Activated CD4-positive, alpha-beta T cell treated with anti-CD3 and anti-CD28 coated beads for 24 hours (primary cell): ENCODE measurements around the gene SEMA3E.
"Not testable (repeated sequence)": the region's sequence is repeated elsewhere in the genome, so short reads cannot be mapped to it uniquely, and the experiment has no call there.

Experiments used
- DNase-seq, 2 donors: peaks; one replicate each; pipeline ENCODE4 v3.0.0-alpha.2; 2020; ENCODE audit warnings: low read depth in 2 of 2

Gene SEMA3E

DNA sequence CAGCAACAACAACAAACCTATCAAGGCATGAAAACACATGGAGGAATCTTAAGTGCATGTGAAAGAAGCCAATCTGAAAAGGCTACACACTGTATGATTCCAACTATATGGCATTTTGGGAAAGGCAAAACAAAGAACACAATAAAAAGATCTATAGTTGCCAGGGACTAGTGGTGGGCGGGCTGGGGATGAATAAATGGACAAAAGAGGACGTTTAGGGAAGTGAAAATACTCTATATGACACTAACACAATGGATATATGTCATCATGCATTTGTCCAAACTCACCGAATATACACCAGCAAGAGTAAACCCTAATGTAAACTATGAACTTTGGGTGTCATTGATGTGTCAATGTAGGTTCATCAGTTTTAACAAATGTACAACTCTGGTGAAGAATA, 89.1 kb downstream of the SEMA3E start:
- DNase-seq = no peak

DNA sequence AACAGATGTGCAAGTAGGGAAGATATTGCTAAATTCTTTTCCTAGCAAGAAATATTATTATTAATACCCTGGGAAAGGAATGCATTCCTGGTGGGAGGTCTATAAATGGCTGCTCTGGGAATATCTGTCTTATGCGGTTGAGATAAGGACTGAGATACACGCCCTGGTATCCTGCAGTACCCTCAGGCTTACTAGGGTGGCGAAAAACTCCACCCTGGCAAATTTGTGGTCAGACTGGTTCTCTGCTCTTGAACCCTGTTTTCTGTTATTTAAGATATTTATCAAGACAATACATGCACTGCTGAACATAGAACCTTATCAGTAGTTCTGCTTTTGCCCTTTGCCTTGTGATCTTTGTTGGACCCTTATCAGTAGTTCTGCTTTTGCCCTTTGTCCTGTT, 96.4 kb downstream of the SEMA3E start:
- DNase-seq = not testable (repeated sequence)

DNA sequence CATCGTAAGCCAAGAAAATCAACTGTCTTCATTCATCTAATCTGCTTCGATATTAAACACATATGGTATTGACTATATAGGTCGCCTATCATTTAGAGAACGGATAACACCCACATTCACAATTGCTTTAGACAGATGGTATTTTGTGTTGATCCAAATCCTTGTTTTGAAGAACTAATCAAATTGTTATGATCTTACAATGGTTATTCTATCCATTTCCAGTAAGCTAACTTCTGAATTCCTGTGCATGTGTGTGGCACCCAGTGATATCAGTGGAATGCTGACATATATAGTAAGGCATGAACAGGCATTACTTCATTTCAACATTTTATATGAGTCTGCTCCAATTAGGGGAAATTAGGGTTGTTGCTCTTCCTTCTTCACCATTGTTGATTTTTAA, 98.8 kb downstream of the SEMA3E start:
- DNase-seq = no peak

DNA sequence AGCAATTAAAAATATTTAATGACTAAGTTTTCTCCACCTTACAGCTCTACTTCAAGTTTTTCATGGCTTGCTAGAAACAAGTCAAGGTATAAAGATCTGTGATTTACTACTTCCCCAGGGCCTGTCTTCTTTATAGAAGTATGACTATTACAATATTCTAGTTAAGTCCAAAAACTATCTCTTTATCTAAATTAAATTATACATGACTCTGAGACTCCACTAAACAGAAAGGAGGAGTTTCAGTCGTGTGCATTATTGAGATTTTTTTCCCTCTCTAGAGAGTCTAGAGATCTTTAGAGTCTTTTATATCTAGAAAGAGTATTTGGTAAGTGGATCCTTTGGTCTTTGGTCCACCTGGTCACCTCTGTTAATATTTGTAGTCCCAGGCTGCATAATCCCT, 100.7 kb downstream of the SEMA3E start:
- DNase-seq = no peak

DNA sequence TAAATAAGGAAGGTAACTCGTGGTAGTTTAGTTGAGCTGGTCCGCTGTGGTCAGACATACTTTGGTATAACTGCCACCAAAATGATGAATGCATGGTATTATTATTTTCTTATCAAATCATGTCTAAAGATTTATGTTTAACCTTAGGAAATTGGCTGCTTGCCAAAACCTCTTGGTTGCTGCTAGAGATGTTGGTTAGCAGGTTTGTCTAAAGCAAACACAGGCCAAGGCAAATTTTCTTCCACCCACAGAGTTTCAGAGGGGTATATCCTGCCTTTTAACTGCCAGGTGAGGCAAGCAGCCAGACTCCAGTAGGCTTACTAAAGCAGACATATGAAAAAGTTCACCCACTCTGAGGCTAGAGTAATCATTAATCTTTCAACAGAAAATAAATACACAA, 101.4 kb downstream of the SEMA3E start:
- DNase-seq = no peak

DNA sequence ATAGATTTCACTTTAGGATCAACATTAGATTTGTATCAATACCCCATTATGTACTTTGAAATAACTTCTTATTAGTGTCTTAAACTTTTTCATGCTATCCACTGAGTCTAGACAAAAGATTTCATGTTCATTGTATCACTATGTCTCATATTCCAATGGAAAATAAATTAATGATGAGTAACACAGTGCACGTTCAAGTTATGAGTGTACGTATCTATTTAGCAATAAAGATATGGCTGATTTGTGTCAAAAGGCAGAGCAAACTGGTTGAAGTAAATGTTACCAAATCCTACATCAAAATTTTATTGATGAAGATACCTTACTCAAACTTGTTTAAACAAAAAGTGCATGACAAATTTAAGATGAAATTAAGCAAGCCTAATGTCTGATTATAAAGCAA, 102.4 kb downstream of the SEMA3E start:
- no peak for DNase-seq

DNA sequence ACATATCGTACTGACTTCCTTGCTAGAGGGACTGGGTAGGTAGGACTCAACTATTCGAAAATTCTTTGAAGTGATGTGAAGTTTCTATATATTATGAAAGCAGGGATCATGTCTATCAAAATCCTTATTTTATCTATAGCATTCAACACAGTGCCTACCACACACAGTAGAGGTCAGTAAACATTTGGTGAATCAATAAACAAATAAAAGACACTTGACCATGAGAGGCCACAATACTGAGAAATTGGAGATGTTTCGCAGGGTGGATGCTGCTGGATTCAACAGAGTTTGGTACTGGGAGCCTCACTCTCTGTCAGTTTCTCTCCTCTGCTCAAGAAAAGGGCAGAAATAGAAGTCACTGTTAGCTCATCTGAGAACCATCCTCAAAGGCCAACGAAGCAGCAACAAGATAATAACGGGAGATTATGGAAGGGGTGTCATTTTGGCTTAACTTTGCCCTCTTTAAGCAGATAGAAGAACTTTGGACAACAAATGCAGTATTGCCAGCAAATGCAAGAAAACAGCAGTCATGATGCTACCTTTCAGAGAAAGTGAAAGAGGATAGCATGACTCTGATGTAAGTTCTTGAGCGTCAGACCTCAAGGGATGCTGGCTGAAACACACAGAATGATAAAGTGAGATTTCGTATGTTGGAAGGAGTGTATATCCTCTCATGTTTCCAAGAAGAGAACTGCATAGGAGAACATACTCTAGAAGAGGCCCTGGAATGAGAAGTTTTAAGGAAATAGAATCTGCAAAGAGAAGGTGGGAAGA, 107.6 kb downstream of the SEMA3E start:
- no peak for DNase-seq

DNA sequence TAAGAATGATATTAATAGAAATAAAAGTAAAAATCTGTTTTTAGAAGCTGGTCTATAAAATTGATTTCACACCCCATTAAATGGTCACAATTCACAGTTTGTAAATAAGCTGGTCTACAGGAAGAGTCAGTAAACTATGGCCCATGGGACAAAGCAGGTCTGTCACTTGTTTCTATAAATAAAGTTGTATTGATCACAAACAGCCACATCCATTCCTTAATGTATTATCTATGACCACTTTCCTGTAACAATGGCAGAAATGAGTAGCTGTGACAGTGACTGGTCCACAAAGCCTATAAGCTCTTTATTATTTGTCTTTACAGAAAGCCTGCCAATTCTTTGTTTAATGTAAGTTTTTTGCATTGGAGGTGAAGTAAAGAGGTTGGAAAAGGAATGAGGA, 114.5 kb downstream of the SEMA3E start:
- DNase-seq = no peak

DNA sequence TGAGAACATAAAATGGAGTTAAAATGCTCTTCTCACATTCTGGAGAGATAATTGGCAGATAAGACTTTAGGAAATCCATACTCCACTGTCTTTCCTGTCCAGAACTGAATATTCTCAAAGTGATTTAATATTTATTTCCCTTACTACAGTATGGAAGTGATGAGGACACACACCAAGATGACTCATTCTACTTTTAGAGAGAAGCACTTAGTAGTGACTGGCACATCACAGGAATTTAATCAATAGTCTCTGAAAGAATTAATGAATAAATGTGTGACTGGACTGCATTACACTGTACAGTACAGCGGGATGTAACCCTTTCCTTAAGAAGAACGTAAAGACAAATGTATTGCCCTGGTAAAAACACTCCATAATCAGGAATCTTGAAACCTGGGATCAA, 116.7 kb downstream of the SEMA3E start:
- no peak for DNase-seq

DNA sequence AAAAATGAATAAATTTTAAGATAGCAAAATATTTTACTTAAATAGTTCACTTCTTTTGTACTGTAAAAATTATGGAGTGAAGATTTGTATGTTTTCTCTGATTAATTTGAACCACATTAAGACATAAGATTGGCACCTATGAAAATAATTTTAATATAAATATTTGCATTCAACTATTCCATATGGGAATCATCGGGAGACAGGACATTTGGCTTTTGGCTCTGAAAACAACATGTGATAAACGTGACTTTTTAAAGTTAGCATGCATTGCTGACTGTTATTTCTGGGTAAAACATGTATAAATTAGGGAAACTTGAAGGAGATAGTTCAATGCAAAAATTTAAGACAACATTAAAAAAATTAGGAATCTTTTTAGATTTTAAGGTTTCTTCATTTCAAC, 117.2 kb downstream of the SEMA3E start:
- no peak for DNase-seq

DNA sequence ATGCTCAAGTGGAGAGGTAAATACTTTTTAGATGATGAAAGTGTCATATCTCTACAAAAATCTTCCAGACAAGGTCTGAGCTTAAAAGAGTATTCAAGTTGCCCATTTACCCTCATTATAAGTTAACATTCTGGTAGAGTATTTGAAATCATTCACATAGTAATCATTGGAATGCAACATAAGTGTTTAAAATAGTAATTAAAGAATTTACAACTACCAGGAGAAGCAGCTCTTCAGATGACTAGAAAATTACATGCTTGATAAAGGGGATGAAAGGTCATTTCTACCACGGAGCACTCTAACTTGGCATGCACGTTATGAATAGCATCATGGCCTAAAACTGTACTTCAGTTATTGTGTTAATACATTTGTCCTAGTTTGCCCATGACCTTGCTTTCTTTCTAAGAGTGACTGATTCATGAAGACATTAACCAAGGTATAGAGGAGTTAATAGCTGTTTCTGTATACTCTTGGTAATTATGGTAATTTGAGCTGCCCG, 120.0 kb downstream of the SEMA3E start:
- no peak for DNase-seq

DNA sequence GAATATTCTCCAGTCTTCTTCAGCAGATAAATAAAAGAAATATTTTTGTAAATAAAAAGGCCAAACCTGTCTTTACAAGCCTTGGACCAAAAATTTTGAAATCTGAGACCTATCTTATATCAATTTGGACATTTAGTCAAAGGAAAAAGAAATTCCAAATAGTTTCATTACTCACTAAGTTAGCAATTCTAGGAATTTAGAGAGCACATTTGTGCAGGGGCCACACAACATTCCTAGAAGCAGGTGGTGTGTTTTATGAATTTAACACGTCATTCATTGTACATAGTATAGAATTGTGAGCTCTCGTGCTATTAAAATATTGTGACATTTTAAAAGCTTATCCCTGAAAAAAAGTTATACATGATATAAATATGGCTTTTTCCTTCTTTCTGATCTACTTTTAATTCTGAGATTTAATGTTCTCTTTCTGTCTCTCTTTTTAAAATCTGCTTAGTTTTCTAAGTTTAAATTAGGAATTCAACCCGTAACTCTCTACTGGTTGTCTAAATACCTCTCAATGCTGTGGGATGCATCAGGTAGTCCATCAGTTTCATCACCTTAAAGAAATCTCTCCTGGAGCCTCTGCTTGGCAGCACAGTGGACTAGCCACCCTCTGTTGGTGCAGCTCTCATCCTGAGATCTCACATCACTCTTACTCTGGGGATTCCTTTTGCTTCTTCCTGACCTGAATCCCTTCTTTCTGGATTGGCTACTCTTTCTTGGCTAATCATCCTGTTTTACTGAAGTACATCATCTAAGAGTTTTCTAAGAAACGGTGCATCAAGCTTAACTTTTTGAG, 124.5 kb downstream of the SEMA3E start:
- no peak for DNase-seq

DNA sequence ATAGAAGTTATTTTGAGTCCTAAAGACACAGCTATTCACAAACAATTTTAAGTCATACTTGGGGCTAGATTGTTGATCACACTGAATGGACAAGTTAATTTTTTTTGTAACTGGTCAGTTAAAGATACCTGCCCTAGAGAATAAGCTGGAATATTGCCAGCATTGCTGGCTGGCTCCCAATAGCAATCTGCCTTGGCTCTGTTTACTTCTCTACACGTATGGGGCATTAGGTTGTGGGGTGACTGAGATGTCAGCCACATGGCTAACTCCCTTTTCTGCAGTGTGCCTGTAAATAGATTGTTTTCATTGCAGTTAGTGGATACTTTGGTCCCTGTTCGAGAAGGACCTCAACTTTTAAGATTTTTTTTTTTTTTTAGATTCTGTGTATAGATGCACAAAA, 128.2 kb downstream of the SEMA3E start:
- DNase-seq = no peak

DNA sequence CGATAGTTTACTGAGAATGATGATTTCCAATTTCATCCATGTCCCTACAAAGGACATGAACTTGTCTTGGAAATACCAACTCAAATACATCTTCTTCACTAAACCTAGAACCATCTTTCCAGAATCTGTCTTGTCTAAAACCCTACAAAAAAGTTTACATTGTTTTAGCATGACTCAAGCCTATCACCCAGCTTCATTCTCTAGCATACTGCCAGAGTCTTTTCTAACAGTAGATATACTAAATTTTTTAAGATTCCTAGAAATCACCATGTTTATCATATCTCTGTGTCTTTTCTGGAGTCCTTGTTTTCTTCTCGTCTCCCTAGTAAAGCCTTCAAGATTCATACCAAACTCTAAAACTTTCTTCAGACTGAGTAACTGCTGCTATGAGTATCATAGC, 129.7 kb downstream of the SEMA3E start:
- no peak for DNase-seq

DNA sequence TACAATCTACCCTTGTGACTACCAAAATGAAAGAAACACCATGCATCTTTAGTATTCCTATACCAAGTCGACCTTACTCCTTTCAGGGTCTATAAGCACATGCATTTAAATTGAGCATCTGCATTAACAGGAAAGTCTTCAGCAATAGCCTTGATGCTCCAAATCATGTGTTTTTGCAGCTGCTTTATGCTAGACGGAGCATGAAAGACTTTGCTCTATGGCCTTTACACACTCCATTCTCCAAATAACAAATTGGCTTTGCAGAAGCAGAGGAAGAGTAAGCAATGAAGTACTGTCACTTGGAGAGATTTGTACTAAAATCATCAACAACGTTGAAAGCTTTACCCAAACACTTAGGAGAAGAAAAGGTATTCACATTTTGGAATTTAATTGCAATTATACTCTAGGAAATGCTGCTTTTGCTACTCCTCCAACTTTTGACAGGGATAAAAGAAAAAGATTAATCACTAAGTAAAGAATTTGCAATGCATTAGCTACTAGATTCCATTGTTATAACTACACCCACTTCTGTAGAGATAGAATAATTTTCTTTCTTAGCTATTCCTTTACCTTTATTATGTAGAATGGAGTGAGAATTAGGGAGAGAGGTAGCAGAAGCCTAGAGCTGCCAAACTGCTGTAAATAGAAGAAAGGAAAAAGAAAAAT, 131.8 kb downstream of the SEMA3E start:
- no peak for DNase-seq

DNA sequence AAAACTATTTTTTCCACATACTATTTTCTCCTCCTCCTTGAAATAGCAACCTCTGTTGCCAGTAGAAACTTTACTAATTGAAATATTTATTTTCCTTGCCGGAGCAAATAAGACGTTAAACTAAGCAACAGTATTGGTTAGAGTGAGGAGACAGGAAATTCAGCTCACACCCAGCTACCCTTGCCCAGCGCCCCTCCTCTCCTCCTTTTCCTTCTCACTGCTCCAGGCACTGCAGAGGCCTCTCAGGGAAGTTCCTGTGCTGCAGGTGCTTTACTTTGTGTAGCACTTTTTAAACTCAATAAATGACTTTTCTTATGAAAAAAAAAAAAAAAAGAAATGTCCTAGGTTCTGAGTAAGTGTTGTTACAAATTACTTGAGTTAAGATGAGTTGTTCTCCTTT, 134.0 kb downstream of the SEMA3E start:
- no peak for DNase-seq

DNA sequence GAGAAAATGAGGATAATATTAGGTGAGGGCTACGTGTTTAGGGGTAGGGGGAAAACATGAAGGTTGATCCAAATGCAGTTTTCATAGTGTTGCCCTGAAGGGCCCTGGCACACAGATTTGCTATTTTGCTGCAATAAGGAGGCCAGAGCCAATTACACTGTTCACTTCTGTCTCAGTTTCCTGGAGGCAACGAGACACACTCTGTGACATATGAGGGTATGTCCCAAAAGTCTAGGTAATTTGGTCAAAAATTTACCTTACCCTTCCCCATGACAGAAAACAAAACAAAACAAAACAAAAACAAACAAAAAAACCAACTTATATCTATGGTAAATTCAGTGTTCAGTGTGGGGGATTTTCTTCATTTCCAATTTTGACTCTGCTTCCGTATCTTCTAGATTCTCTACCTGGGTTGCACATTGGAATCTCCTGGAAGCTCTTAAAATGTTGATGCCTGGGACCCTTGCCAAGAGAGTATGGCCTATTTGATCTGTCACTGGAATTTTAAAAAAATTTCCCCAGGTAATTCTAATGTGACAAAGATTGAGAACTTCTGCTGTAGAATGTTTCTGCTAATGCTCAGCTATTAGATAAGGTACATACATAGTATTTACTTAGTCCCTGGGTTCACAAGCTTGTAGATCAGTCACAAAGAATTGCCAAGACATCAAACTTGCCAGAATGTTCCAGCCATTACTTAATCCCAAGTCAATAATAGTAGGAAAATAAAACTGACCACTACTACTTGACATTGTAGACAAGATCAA, 139.5 kb downstream of the SEMA3E start:
- no peak for DNase-seq

DNA sequence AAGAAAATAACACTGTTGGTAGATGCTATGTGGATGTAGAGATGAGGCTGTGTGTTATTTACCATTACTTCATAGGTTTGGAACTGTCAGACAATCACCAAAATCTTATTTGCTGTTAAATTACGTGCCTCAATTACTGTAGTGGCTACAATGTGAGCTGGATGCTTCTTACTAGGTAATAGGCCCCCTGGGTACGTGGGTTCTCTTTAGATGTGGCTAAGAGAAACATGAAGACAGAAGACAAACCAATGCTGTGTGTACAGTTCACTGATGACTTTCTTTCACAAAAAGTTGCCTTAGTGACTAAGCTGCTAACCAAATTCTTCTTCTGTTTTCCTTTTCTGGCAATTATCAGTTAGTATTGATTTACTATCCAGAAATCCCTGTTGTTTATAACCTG, 144.6 kb downstream of the SEMA3E start:
- no peak for DNase-seq

DNA sequence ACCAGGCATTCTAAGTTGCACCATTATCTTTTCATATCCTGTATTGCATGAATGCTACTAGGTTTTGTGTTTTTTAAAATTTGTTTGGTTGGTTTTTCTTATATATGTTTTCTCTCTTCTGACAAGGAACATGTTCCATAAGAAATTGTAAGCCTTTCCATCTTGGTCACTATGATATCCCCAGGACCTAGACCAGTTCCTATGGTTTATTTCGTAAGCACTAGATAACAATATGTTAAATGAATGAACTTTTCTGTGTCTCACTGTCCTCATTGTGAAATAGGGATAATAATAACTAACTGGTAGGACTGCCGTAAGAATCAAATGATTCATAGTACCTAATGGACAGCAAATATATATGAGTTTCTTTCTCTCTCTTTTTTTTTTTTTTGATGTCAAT, 146.3 kb downstream of the SEMA3E start:
- no peak for DNase-seq

DNA sequence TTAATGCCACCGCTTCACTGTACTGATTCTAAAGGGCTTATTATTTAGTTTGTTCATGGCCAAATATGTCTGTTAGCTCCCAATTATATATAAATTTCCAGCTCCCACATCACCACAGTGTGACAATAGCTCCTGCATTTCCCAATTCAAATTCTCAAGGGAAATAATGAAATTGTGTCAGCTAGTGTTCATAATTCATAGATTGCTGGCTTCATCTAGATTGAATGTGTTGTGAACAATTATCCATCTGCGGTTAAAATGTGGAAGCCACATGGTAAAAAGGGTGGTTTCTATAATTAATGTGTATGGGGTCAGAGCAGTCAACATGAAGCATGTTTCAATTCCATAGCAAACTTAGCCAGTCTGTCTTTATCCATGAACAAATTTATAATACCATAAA, 154.3 kb downstream of the SEMA3E start:
- no peak for DNase-seq

DNA sequence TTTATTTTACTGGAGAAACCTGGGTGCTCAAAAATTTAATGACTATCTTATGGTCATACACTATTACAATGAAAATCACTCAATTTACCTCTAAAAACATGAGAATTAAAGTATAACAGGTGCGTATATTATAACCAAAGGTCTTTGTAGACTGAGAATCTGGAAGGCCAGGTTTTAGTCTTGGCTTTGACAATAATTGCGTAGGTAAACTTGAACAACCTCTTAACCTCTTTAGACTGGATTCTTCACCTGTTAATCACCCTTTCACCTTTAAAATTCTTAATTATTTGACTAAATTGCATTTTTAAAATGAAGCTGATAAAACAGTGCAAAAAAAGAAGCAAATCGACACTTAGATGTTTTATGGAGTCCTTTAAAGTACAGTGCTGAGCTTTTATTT, 156.1 kb downstream of the SEMA3E start:
- DNase-seq = no peak

DNA sequence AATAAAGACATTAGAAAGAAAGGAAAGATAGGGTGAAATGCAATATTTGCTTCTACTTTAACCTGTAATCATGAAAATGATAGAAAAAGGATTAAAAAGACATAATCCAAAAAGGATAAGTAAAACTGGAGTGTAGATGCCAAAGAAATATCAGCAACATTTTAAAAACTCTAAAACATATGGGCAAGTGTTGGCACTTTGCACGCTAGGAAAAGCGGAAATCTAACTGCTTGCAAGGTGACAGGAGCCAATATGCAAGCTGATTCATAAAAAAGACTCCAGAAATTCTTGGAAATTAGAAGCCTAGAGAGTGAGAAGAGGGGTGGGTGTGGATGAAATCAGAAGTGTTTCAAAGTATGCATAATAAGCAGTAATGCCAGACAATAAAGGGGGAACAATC, 161.1 kb downstream of the SEMA3E start:
- no peak for DNase-seq
